Measurements from ENCODE around the gene DTX4.

- no peak for TF ChIP-seq CTCF (IDR thresholded peaks at IDR 0.05)
- TF ChIP-seq POLR2A (IDR thresholded peaks at IDR 0.05), result no peak
Observed at GRCh38 chr11:59175091-59175501, 3.2 kb downstream of the DTX4 start.

Measured in right lobe of liver (tissue), 4 donors.